ENCODE results near the gene NIPSNAP2.

GRCh38 chr7:55962014-55962413, 2.4 kb upstream of the NIPSNAP2 start:
- no peak for TF ChIP-seq CTCF (IDR thresholded peaks at IDR 0.05)
- TF ChIP-seq POLR2A (IDR thresholded peaks at IDR 0.05) = no peak
